ENCODE results near the gene RXFP1.

The RXFP1 gene

GRCh38 chr4:158521484-158522088, at the start of gene RXFP1:
Gene RXFP1, plus strand, starts transcription at chr4:158521882. Its CDS starts 95 bp downstream, at chr4:158521977.
- DNase-seq: no peak

DNA sequence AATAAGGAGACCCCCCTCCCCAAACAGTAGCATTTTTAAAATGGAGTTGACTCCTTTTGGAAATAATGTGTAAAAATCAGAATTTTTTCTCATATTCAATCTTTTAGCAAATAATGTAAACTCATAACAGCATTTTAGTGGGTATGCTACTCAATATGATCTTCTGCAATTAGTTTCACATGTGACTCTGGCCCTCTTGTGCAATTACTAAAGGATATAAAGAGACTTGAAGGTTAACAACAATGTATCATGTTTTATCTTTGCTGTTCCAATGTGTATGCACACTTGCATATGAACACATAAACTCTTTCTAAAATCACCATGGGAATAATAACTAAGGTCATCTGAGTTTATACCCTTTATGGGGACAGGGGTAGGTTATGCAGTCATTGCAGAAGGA, 39.9 kb upstream of the RXFP1 start:
- DNase-seq: no peak

DNA sequence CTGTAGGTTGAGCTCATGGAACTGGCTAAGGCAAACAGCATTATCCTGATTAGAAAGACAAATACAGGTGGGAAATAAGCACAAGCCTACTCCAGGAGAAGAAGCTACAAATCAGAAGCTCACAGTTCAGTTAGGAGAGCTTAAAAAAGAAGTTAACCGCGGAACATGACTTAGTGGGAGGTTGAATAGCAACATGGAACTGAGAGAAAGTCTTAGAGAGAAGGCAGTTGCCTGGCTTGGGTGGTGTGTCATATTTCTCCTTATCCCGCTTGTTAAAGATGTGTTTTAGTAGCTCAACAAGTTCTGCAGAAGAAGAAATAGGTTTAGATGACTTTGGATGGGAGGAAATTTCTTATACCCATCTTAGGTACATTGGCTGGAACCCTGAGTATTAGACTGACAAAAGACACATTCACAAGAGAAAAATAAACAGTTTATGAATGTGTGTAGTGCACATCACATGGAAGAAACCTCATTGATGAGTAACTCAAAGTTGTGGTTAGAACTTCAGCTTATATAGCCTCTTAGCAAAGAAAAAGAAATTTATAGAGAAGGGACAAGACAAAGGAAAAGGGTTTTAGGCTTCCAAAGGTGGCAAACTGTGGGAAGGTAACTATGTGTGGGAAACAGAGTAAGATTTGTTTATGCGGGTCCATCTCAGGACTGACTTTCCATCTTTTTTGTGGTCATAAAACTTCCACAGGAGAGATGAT, 37.4 kb upstream of the RXFP1 start:
- DNase-seq: no peak

DNA sequence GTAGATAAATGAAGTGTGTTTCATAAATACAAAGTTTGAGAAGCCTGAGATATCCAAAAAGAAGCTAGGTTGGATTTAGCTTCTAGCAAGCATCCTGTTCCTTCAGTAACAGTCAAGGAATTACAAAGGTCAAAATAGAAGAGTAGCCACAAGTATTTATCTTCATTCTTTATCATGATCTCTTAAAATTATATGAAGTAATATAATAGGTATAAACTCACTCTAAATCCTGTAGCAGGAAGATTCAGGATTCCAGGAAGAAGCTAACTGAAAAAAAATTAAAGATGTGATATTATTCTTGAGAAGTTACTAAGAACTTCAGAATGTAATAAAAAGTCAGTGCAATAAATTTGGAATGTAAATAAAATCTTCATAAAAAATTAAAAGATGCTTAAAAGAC, 31.1 kb upstream of the RXFP1 start:
- no peak for DNase-seq

- DNase-seq: no peak
Observed at GRCh38 chr4:158492391-158492790, 29.3 kb upstream of the RXFP1 start.

DNA sequence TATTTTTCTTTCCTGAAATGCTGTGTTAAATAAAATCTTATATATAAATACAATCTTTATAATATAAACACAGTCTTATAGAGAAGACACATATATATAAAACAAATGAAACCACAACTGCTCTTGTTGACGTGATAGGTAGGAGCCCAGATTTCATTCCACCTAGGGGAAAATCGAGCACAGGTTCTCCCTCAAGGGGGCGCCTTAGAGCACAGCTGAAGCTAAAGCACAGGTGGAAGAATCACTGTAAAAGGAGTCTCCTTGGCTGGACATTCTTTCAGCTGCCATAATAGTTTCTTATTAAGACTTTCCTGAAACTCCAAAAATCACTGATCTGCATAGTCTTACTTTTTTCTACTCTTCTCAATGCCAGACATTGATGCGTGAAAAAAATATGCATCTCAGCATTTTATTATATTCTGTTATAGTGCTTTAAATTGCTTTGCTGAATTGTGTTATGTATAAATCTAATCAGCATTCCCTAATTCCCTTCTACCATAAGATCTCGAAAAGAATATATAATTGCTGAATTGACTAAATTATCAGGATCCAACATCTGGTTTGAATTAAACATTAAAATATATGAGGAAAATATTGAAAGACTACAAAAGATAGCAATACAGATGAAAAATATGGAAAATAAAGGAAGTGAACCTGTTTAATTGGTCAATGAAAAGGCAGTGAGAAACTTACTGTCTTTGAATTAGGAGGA, 25.5 kb upstream of the RXFP1 start:
- no peak for DNase-seq

- DNase-seq: no peak
Observed at GRCh38 chr4:158500054-158500453, 21.6 kb upstream of the RXFP1 start.

GRCh38 chr4:158513256-158513655, 8.4 kb upstream of the RXFP1 start:
- no peak for DNase-seq

- no peak for DNase-seq
Observed at GRCh38 chr4:158519226-158519625, 2.5 kb upstream of the RXFP1 start.

GRCh38 chr4:158523990-158524535, 2.4 kb downstream of the RXFP1 start:
- no peak for DNase-seq

DNA sequence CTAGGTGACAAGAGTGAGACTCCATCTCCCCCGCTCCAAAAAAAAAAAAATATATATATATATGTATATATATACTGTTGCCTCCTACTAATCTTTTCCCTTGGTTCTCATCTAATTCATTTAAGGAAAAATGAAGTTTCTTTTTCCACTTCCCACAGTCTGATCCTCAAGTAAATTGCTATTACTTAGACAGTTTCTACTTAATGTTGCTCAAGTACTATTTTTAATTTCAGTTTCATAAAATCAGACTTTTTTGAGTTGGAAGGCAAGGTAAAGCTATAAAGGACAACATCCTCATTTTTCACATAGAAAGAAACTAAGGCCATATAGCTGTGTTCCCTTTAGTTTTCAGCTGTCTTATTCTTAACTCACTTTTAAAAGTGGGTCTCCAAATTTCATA, 5.8 kb downstream of the RXFP1 start:
- DNase-seq: no peak

- DNase-seq: no peak
Observed at GRCh38 chr4:158529505-158529904, 7.8 kb downstream of the RXFP1 start.

- DNase-seq: no peak
Observed at GRCh38 chr4:158530381-158530780, 8.7 kb downstream of the RXFP1 start.

GRCh38 chr4:158530898-158531297, 9.2 kb downstream of the RXFP1 start:
- no peak for DNase-seq

- no peak for DNase-seq
Observed at GRCh38 chr4:158532556-158533231, 11.0 kb downstream of the RXFP1 start.

DNA sequence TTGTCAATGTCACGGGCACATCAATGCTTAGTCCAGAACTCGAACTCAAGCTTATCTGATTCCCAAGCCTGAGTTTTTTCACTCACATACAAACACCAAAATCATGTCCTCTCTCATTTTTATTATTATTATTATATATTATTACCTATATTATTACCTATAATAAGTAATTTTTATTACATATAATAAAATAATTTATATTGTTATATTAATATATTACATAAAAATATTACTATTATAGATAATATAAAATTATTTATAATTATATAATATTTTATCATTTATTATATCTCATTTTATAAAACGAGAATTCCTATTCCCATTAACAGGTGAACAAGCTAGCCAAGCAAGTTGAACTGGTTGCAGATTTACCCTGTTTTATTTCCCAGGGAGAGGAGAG, 13.0 kb downstream of the RXFP1 start:
- DNase-seq: no peak

DNA sequence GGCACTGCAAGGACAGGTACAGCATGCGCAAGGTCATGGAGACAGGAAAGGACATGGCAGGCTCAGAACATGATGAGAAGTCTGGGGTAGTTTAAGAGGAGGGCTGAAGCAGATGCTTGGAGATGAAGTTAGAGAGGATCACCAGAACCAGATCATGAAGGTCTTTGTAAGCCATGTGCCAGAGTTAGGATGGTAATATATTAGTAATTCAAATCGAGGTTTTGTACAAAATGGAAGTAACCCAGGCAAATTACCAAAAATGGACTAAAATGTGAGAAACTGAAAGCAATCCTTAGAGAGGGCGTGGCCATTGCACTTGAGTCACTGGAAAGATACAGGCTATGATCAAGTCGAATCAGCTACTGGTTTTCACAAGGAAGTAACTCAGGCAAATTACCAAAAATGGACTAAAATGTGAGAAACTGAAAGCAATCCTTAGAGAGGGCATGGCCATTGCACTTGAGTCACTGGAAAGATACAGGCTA, 13.5 kb downstream of the RXFP1 start:
- no peak for DNase-seq

GRCh38 chr4:158536833-158537232, 15.2 kb downstream of the RXFP1 start:
- DNase-seq: no peak

GRCh38 chr4:158538176-158538575, 16.5 kb downstream of the RXFP1 start:
- DNase-seq: no peak

DNA sequence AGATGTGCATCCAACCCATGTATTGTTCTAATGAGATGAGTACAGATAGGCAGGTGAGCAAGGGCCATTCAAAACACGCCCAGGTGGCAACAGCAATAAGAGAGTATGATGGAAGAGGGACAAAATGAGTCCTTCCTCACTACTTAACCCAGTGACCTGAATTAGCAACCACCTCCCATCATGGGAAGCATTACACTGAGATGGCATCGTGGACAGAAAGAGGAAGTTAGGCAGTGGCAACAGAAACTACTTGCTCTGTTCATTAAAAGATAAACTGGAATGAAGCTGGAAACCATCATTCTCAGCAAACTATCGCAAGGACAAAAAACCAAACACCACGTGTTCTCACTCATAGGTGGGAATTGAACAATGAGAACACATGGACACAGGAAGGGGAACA, 17.2 kb downstream of the RXFP1 start:
- DNase-seq: no peak

DNA sequence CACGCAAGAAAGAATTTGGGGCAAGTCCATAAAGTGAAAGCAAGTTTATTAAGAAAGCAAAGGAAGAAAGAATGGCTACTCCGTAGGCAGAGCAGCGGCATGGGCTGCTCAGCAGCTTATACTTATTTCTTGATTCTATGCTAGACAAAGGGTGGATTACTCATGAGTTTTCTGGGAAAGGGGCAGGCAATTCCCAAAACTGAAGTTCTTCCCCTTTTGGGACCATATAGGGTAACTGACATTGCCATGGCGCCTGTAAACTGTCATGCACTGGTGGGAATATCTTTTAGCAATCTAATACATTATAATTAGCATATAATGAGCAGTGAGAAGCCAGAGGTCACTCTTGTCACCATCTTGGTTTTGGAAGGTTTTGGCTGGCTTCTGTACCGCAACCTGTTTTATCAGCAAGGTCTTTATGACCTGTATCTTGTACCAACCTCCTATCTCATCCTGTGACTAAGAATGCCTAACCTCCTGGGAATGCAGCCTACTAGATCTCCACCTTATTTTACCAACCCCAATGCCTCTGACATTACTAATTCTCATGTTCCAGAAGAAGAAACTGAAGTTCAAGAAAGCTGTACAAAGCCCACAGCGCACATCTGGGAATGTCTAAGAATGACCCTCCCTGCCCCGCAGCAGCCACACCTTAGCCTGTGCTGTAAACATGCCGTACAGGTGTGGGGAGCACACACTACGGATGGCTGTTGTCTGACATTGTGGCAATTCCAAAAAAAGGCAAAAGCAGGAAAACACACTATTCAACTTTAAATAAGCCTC, 18.6 kb downstream of the RXFP1 start:
- DNase-seq: no peak

GRCh38 chr4:158541506-158541905, 19.8 kb downstream of the RXFP1 start:
- no peak for DNase-seq
